ENCODE results near the gene DNAH11. TPM values are rescaled to one million over a fixed set of nuclear protein-coding genes. Genes with fewer than 3 reads are reported as not detected.

DNAH11 gene
- total RNA-seq, 1 donor from 2014 or later = 0.89 TPM

DNA sequence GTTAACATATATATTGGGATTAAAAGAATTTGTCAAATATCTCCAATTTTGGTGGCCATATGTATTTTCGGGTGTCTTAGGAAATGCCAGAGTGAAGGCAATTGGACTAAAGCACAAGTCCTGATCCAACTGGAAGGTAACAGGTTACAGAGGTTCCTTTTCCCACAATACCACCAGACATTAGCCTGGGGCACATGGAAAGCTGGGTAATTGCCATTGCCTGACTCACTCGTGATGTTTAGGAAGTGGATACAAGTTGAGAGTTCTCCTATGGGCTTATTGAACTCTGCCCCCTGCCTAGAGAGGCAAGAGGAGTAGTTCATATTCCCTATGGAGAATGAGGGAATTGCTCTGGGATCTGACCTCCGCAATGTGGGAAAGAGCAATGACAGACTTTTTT is 5.7 kb downstream of the DNAH11 start:
- DNase-seq = no peak

DNA sequence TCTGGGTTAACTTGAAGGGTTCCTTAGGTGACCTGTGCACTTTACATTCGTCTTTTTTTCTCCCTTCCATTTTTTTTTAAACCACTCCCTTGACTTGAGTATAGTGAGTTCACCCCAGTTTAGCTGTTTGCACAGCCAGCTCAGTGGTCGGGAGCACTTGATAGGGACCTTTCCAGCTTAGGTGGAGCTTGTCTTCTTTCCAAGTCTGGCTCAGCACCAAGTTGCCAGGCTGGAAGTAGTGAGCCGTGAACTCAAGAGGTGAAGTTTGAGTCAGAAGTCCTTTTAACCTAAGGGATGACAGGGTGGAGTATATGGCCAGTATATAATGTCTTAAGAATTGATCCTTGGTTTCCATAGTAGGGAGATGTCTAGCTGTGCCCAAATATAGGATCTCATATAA is 7.2 kb downstream of the DNAH11 start:
- DNase-seq = no peak

DNA sequence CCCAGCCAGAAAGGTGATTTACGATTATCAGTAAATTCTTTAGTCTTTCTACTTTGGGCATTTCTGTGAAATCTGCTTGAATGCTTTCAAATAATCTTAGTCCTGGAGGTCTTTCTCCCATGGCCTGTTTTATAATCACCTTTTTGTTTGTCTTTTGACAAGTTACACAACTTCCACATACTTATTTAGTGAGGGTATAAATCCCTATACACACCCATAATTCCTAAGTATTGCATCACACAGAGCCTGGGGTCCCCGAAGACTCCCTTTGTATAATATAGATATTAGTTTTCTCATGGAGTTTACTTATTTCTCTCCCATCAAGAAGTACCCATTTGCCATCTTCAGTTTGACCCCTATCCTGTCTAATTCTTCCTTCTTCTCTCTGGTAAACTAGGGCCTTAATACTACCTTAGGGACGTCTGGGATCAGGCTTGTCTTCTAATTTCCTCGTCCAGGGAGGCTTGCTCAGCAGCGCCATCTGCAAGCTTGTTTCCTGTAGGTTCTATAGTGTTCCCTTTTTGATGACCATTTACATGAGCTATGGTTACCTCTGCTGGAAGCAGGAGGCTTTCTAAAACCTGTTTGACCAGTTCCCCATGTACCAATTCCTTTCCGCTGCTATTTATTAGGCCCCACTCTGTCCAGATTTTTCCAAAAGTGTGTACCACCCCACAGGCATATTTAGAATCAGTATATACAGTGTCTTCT is 8.1 kb downstream of the DNAH11 start:
- no peak for DNase-seq

DNA sequence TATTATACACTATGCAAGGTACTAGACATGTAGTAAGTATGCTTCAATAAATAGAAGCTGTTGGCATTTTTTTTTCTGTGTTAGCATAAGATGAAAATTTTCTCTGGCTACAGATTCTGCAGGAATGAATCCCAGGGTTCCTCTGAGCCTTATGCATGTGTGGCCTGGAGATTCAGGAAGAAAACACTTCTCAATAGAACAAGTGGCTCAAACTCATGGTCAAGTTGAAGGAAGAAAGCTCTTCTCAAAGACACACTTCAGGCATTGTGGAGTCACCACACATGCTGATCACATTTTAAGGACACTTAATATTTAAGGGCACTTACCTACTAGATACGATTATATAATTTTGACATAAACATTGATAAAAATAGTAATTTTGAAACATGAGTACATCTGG is 19.5 kb downstream of the DNAH11 start:
- DNase-seq = no peak

DNA sequence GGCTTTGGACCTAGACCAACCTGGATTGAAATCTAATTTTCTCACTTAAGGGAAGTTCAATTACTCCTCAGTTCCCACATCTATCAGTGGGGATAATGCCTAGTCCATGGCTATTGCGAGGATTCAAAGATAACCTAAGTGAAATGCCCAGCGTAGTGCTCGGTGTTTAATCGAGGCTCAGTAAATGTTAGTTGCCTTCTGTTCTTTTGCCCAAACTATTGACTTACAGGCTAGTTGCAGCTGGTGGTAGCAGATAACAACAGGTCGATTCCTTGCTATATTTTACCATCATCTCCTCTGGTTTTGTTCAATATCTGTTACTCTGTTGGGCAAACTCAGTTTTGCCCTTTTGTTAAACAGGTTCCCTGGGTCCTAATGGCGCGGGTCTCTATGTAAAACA is 22.8 kb downstream of the DNAH11 start:
- no peak for DNase-seq

DNA sequence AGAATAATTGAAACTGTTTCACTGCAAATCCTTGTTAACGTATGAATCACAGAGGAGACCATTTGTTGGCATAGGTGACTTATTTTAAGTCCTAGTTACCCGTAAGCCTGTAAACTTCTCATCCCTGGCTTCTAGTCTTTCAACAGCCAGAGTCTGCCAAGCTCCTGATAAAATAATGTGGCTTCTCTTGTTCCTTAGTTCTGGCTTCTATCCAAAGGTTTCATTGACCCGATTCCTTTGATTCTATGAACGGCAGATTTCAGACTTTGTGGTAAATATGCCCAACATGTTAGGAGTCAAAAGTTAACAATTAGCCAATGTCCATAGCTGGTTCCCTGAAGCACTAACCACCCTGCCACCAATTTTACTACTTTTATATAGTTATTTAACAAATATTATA is 23.3 kb downstream of the DNAH11 start:
- DNase-seq = no peak

DNA sequence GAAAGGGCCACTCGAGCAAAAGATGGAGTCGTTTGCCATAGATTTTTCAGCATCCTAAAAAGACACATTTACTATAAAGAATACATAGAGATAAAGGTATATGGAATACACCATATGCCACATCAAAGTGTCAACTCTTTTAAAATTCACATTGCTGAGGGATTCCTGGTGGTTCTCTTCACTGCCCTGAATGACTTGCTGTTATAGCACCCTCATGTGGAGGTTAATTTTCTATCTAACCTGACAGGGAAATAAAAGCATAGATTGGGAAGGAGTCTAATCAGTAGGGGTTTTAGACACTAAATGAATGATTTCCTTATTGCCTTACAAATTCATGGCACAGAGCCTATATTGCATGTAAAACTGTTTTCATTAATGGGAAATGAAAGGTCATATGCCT is 25.9 kb downstream of the DNAH11 start:
- DNase-seq = no peak

DNA sequence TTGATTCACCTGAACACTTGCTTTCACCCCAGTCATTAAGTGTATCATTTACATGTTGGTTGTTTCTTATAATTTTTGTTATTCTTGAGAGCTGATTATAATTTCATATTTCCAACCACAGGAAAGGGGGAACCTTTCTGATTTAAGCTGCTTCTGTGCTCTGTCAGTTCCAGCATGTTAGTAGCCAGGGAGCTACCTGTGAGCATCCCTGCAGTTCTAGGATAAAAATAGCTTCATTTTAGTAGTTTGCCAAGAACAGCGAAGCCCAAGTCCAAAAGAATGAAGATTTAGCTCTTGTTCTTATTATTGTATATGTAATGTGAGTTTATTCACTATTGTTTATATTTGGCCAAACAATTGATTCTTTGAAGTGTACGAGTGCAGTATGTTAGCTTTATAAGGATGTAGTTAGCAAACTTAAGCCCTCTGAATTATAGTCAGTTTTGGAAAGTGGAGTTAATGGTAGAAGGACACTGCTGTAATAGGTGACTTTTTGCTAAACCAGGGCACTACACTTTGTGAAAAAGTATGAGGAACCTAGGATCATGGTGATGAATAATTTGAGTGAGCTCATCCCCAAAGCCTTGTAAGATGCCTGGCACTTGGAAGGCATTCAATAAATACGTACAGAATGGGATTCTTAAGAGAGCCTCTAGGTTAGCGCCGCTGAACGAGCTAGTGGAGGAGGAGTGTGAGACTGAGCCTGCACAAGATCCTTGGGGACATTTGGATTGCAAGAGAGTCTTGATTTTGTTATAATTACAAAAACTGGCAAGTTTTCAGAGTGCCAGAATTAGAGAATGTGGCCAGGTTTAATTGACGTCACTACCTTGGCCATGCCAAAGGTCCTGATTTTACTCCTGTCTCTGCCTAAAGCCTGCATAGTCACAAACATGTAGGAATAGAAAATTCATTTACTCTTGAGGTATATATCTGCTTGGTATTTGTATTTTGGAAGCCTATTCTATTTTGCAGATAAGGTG is 29.8 kb downstream of the DNAH11 start:
- no peak for DNase-seq

DNA sequence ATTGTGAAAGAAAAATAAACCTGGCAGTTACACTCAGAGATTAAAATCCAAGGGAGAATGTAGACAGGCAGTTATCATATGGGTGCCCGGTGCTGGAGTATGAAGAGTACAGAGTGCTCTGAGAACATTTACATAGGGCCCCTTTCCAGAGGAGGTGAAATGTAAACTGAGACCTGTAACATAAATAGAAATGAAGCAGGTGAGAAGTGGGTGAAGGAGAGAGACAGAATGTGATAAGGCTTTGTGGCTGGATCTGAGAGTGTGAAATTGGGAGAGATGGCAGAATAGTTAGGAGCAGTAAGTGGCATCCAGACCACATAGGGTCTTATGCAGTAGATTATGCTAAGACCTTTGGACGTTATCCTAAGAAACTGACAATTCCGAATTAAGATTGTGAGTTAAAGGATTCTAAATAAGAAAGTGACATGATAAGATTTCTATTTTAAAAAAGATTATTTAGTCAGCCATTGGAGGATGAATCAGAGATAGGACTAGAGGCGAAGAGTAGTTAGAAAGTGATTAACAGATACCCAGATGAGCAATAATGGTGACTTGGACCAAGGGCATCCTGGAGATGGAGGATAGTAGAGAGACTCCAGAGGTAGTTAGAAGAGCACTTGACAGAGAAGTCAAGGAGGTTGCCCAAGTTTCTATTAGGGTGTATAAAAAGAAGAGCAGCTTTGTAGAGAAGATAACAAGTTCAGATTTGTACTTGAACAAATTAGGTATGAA is 36.7 kb downstream of the DNAH11 start:
- no peak for DNase-seq

DNA sequence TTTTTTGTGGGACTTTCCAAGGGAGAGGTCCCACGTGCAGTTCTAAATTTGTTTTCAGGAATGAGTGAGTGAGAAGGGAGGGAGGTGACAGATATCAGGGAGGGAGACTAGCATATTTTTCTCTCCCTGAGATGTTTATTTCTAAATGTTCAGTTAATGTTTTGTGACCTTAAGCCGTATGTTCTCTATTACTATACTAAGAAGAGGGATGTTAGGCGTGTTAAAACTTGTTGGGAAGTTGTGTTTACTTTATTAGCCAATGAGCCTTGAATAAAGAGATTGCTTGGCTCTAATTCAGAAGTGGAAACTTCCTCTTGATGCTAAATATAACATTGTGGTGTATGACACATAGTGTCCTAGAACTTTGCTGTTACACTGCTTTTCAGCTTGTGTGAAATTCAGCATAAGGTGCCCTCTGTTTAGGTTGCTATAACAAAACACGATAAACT is 37.3 kb downstream of the DNAH11 start:
- DNase-seq = no peak

DNA sequence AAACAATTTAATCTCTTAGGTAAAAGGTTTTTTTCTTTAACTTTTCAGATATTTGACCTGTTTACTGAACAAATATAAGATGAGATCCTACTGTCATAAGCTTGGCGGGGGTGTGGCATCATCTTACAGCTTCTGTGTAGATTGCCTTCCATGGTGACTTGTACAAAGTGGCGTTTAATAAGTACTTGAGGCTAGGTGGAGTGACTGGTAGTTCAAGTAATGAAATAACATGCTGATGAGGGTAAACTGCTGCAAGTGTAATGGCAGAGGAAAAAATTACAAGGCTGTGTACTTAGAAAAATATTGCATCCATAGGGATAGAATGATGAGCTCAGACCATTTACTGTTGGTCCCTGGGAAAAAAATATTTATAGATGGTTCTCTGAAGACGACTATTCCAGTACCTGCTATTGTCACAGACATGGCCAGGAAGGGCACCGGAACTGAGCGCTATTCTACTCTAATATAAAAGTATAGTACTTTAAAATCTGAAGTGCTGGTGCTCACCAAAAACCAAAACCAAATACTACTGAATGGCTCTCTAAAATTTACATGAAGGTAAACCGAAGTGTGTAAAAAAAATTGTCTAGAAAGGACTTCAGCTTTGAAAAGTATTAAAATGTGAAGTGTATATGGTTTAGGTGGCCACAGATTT is 42.4 kb downstream of the DNAH11 start:
- no peak for DNase-seq

DNA sequence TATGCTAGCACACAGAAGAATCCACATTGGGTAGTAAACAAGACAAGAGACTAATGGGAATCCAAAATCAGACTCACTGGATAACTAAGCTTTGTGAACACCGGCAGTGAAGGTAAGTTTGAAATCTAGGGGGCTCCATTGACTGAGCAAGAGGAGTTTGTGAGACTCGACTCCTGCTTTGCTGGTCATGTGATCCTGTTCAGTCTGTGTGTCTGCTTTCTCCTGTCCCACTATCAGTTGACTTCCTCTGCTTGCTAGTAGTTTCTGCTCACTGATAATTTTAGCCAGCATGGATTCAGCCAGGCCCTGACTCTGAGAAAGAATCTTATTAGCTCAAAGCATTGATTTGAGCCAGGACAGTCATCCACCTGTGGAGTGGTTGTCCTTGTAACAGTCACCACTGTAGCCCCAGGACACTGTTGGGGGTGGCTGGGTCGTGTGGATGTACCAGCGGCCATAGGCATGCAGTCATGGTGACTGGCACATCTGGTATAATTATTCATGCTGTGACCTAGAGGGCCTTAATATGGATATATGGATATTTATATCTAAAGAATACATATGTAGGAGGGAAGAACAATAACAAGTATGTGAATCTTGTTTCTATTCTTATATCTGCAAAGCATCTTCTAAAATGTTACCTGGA is 44.4 kb downstream of the DNAH11 start:
- DNase-seq = no peak

DNA sequence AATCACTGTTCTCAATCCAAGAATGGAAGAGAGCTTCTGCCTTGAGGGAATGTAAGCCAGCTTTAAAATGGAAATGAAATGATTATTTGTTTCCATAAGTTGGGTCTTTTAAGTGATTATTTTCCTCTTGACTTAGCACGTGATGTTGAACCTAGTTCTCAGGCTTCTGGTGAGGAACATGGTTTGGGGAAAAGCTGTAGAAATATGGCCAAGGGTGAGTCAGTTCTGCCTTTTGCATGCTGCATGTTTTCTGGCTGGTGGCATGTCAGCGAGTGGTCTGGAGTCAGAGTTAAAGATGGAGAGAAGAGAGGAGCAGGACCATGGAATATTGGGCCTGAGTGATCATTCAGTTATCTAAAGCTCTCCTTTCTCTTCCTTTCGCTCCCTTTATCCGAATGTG is 54.0 kb downstream of the DNAH11 start:
- no peak for DNase-seq

DNA sequence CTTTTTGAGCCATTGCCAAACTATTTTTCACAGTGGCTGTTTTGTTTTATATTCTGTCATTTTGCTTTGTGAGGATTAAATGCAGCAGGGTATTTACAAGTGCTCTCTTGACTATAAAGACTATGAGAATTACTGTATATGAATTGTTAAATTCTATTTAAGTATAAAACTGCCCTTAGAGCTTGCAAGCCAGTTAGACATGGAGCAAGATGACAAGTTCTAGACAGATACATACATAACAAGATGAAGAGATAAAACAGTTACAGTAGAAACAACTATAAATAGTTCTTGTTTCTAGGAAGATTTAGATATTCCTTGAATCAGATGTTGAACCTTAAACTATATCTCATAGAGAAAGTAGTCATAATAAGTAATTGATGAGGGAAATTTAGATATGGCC is 60.6 kb downstream of the DNAH11 start:
- no peak for DNase-seq

DNA sequence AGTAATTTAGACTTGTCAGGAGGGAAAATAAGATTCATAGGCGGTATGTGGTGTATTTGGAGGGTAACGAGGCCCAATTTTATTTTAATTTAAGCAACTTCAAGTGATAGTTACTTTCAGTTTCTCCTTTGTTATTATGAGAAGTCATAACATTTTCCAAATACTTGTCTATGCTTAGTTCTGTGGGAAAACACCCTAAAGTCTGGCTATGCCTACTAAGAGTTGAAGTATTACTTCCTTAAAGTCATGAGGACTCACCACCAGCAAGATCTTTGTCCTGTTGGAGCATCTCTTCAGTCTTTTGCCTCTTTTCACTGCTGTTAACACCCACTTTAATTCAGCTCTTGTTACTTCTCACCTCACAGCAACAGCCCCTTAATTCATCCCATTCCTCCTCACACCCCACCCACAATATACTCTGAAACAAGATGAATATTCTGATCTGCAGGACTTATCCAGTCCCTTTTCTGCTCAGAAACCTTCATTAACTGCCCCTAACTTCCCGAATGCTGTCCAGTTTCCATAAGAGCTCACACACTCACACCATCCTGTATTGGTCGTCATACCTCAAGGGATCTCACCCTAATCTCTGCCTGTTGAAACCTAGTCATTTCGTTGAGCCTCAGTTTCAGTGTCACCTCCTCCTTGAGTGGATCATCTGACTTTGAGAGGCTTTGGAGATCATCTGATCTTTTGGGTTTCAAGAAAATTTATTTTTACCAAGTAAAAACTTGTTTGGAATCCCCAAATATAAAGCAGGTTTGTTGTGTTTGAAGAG is 61.3 kb downstream of the DNAH11 start:
- no peak for DNase-seq

DNA sequence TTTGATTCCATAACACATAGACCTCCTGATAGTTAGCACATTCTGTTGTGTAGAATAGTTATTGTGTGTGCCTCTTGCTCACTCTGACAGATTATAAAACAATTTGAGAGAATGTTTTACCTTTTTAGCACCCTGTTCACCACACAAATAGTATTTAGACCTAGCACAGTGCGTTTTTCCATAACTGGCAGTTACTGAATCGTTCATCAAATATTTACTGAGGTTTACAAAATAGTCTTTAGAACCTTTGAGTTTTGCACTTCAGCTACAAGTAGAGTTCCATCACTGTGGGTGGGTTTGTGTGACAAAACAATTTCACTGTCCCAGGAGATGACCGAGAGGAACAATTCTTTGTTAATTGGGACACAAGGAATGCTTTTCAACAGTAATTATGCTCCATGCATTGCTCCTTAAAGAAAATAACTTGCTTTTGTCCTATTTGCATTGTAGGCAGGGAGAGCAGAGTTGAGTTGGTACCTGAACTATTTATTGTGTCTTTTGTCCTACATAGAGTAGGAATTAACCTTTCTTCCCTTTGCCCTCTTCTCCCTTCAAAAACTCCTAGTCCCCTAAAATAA is 62.3 kb downstream of the DNAH11 start:
- no peak for DNase-seq

DNA sequence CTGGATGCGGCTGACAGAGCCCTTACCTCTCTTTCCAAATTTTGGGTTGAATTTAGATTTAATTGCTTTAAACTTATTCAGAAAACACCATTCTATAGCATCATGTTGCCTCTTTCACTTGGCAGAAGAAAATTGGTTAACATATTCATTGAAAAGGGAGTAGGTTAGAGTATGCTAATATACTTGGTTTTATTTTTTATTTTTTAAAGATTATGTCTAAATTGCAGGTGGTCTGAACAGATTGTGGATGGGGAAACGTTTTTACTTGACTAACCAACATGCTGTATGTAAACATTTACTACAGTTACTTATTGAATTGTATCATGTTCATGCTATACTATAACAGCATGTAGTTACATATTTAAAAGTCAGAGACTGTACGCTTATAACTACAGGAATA is 65.6 kb downstream of the DNAH11 start:
- DNase-seq = no peak

DNA sequence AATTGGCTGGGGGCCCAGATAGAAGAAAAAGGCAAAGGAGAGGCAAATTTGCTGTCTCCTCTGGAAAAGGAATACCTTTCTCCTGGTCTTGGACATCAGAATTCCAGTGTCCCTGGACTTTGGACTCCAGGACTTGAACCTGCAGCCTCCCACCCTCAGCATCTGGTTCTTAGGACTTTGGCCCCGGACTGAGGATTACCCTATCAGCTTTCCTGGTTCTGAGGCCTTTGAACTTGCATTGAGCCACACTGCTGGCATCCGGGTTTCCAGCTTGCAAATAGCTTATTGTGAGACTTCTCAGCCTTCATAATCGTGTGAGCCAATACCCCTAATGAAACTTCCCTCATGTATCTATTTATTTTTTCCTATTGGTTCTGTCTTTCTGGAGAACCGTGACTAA is 68.3 kb downstream of the DNAH11 start:
- no peak for DNase-seq

DNA sequence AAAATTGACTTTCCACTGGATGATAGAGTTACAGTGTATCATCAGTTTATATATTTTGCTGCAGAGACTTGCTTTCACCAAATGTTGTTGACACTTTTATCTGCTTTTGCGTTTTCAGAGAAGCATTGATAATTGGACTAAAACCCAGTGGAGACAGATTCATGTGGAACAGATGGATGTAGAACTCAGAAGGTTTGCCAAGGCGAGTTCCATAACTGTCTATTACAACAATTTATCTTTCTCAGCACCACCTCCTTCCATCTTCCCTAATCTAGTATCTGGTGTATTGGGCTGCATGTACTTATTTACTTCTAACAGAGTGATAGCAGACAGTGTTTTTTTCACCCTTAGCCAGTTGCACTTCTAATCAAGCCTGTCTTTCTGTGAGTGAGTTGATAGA is 73.3 kb downstream of the DNAH11 start:
- no peak for DNase-seq

DNA sequence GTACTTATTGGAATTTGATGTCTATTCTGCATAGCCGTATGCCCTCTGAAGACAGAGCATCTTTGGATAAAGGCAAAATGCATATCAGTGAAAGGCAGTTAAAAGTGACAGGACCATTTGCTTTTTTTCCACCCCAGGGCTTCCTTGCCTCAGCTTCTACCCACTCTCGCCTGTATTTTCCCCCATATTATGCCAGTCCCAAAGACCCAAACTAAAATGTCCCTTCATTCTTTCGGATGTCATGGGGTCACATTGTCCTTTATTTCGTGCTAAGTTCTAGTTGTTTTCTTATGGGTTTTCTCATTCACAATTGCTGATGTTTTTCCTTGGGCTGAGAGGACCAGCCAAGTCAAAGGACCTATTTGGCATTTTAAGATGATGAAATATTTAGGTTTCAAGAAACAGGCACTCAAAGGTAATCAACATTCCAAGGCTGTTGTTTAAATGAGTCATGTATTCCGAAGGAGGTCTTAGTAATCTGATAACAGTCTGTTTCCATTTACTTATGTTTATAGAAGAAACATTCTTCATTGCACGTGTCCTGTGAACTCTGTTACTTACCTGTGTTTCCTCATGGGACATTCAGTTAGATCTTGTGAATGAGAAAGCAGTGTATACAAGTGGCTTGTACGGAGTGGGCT is 74.1 kb downstream of the DNAH11 start:
- DNase-seq = no peak
